A549 (cell line): ENCODE measurements around the gene ZNF646. TPM values are rescaled to one million over a fixed set of nuclear protein-coding genes. Genes with fewer than 3 reads are reported as not detected.

ENCODE experiments used
- ATAC-seq, 2 experiments: fragments of 200-7000 bp in 1 of 2; fragments of >200 bp in 1 of 2; cut with Nextera tagmentation in 1 of 2; cut with Tn5 transposase in 1 of 2; 3 replicates each; pipeline versions ENCODE4 v1.8.0 to v1.9.1; 2018 to 2020; ENCODE audit warnings: mild to moderate bottlenecking in 1 of 2, moderate library complexity in 1 of 2
- CTCF ChIA-PET: fragments of 300-600 bp; sonication (Branson Sonifier 250); formaldehyde crosslinking; extraction: SDS; loops from one replicate; lab custom pipeline; 2021; ENCODE audit warnings: antibody characterized with exemption, inconsistent platforms; lab: Yijun Ruan, JAX
- POLR2A ChIA-PET: fragments of 350-600 bp; formaldehyde crosslinking; extraction: SDS; loops from one replicate; lab custom pipeline; 2021; ENCODE audit warnings: antibody characterized with exemption, inconsistent platforms; lab: Yijun Ruan, JAX
- DNase-seq, 2 experiments: peaks; one replicate each; pipeline versions ENCODE4 v3.0.0 to v3.0.0-alpha.2; 2011 to 2016; ENCODE audit warnings: low read depth in 1 of 2, low spot score in 1 of 2
- FAIRE-seq: peaks from 2 replicates; lab custom pipeline; 2011; peaks lifted over from hg19 to GRCh38; lab: Jason Lieb, UNC
- H3K27ac ChIP-seq, 2 experiments: fragments of >200 bp; sonication (Bioruptor Twin); formaldehyde crosslinking; 3 replicates each; pipeline ENCODE4 v1.5.1; 2016 to 2017
- H3K4me1 ChIP-seq: fragments of >200 bp; sonication (Bioruptor Twin); formaldehyde crosslinking; 3 replicates; pipeline ENCODE4 v1.6.1; 2016
- H3K4me2 ChIP-seq: fragments of >200 bp; sonication (Bioruptor Twin); formaldehyde crosslinking; 3 replicates; pipeline ENCODE4 v1.6.1; 2016
- H3K4me3 ChIP-seq: fragments of >200 bp; sonication (Bioruptor Twin); formaldehyde crosslinking; 3 replicates; pipeline ENCODE4 v1.5.1; 2016
- H3K9me3 ChIP-seq: fragments of >200 bp; sonication (Bioruptor Twin); formaldehyde crosslinking; 3 replicates; pipeline ENCODE4 v1.6.1; 2016
- BHLHE40 ChIP-seq: IDR thresholded peaks from 2 replicates; pipeline ENCODE4 v1.6.1; 2012; ENCODE audit warnings: low read depth, low read length, inconsistent platforms
- CEBPB ChIP-seq, 2 experiments: fragments of >200 bp in 1 of 2; sonication (Bioruptor Twin) in 1 of 2; formaldehyde crosslinking in 1 of 2; IDR thresholded peaks; 2 replicates each; pipeline ENCODE4 v1.6.1; 2012 to 2016
- ESRRA ChIP-seq: fragments of 150-350 bp; IDR thresholded peaks from 2 replicates; pipeline ENCODE4 v1.6.1; 2014; ENCODE audit warnings: mild to moderate bottlenecking, low read length, borderline replicate concordance
- FOSL2 ChIP-seq, 2 experiments: fragments of 450-650 bp in 1 of 2; fragments of >200 bp in 1 of 2; sonication (Bioruptor Twin) in 1 of 2; formaldehyde crosslinking; IDR thresholded peaks; 2 replicates each; pipeline versions ENCODE4 v1.5.0 to v1.6.1; 2016 to 2020; ENCODE audit warnings: mild to moderate bottlenecking in 1 of 2, moderate library complexity in 1 of 2
- GATA3 ChIP-seq: IDR thresholded peaks from 2 replicates; pipeline ENCODE4 v1.6.1; 2012; ENCODE audit warnings: borderline replicate concordance
- HES2 ChIP-seq: fragments of >200 bp; sonication (Bioruptor Twin); formaldehyde crosslinking; IDR thresholded peaks from 2 replicates; pipeline ENCODE4 v1.6.1; 2016
- JUN ChIP-seq, 2 experiments: fragments of >200 bp; sonication (Bioruptor Twin); formaldehyde crosslinking; IDR thresholded peaks; 2 replicates in 1 of 2; 3 replicates in 1 of 2; pipeline ENCODE4 v1.6.1; 2016 to 2017
- JUNB ChIP-seq: fragments of >200 bp; sonication (Bioruptor Twin); formaldehyde crosslinking; IDR thresholded peaks from 2 replicates; pipeline ENCODE4 v1.6.1; 2016
- MAFK ChIP-seq: fragments of 450-650 bp; IDR thresholded peaks from 2 replicates; pipeline ENCODE4 v1.6.1; 2014; ENCODE audit not compliant: partially characterized antibody
- MAZ ChIP-seq: fragments of 150-350 bp; IDR thresholded peaks from 2 replicates; pipeline ENCODE4 v1.6.1; 2014; ENCODE audit warnings: antibody characterized with exemption, low read depth, low read length, borderline replicate concordance
- POLR2AphosphoS2 ChIP-seq: conservative IDR thresholded peaks from 2 replicates; pipeline ENCODE4 v1.6.1; 2012; ENCODE audit warnings: low read length, improper control_type of control experiment, inconsistent platforms
- RFX5 ChIP-seq: fragments of 450-650 bp; IDR thresholded peaks from 2 replicates; pipeline ENCODE4 v1.7.1; 2014; ENCODE audit warnings: antibody characterized with exemption, mild to moderate bottlenecking, moderate library complexity
- SMC3 ChIP-seq: fragments of >200 bp; sonication (Bioruptor Twin); formaldehyde crosslinking; IDR thresholded peaks from 3 replicates; pipeline ENCODE4 v1.6.1; 2018; ENCODE audit warnings: inconsistent platforms
- TFCP2L1 ChIP-seq: fragments of 250-450 bp; sonication (Bioruptor Pico); IDR thresholded peaks from 2 replicates; pipeline ENCODE4 v1.5.0; 2021; ENCODE audit warnings: mild to moderate bottlenecking
- ZC3H11A ChIP-seq: fragments of 450-650 bp; IDR thresholded peaks from 2 replicates; pipeline ENCODE4 v1.6.1; 2014; ENCODE audit warnings: antibody characterized with exemption, mild to moderate bottlenecking
- ZFP36 ChIP-seq: fragments of 450-650 bp; IDR thresholded peaks from 2 replicates; pipeline ENCODE4 v1.6.1; 2014; ENCODE audit warnings: borderline replicate concordance; ENCODE audit not compliant: partially characterized antibody
- ZNF302 ChIP-seq: fragments of 250-450 bp; sonication (Bioruptor Pico); IDR thresholded peaks from 2 replicates; pipeline ENCODE4 v1.9.0; 2021; ENCODE audit warnings: inconsistent platforms, mild to moderate bottlenecking, moderate library complexity
- WGBS: methylation state at CpG from one replicate; pipeline ENCODE4 v1.1.6; 2017; ENCODE audit errors: missing lambda C conversion rate; 5-methylcytosine and 5-hydroxymethylcytosine counted together
- polyA plus RNA-seq, 4 experiments: library from polyadenylated mRNA; depleted of rRNA in 3 of 4; stranded (reverse); fragments of >200 nt; fragmentation: RNase III in 1 of 4; extraction: RNeasy Plus Mini Kit Qiagen cat#74134 plus additional on column Dnase treatment in 1 of 4; gene quantifications; 2 replicates in 3 of 4; 3 replicates in 1 of 4; pipeline ENCODE4 v1.2.3, GENCODE V29; 2011 to 2017
- TF ChIP-seq, protein P1 (sequence below): IDR thresholded peaks from 2 replicates; pipeline ENCODE4 v1.6.1; 2012; ENCODE audit warnings: low read depth, borderline replicate concordance
- TF ChIP-seq, protein P2 (sequence below): IDR thresholded peaks from 2 replicates; pipeline ENCODE4 v1.6.1; 2012
- TF ChIP-seq, protein P3 (sequence below): fragments of 150-350 bp; IDR thresholded peaks from 2 replicates; pipeline ENCODE4 v1.6.1; 2014; ENCODE audit warnings: low read depth, mild to moderate bottlenecking, low read length
- TF ChIP-seq, protein P4 (sequence below): fragments of 450-650 bp; IDR thresholded peaks from 2 replicates; pipeline ENCODE4 v1.6.1; 2014; ENCODE audit warnings: antibody characterized with exemption

ZNF646 gene
- polyA plus RNA-seq, 2 of the 4 experiments (the other 2 are of a cell fraction): 3.0 to 8.2 TPM

DNA sequence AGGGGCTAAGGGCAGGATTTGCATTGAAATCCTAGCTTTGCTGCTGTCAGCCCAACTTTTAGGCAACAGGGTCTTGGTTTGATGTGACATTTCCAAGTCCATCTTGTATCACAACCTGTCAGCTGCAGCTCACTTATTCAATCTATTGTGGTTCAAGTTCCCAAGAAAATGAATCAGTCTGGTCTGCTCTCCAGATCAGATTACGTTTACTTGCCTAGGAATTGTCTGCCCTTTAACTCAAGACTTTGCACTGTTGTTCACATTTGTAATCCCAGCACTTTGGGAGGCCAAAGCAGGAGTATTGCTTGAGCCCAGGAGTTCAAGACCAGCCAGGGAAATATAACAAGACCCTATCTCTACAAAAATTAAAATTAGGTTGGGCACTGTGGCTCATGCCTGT, 30.9 kb upstream of the ZNF646 start (continued):
- TF ChIP-seq, protein P1, sequence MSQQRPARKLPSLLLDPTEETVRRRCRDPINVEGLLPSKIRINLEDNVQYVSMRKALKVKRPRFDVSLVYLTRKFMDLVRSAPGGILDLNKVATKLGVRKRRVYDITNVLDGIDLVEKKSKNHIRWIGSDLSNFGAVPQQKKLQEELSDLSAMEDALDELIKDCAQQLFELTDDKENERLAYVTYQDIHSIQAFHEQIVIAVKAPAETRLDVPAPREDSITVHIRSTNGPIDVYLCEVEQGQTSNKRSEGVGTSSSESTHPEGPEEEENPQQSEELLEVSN: no peak
- TF ChIP-seq ZC3H11A: no peak
- TF ChIP-seq SMC3: no peak
- no peak for TF ChIP-seq ZNF302 (CRISPR knock-in tag)

GRCh38 chr16:31043898-31044481, 30.2 kb upstream of the ZNF646 start:
- no peaks in the 10 kb centered on the region for H3K4me1 ChIP-seq
- no peak for FAIRE-seq
- ChIA-PET POLR2A (interaction anchor here (0.6 kb wide), 1 partner anchor 173 kb away, joined by 3 read pairs; no protein-coding TSS in a partner anchor), CTCF (interaction anchor here (0.7 to 4.7 kb wide), 3 partner anchors 59 to 396 kb away, joined by 3 to 22 read pairs (median 3); partner anchors contain the start of gene HSD3B7)
- H3K4me2 ChIP-seq: no peak overlapping the region
- no peak overlapping the region for H3K4me3 ChIP-seq
- no peak for DNase-seq
- no peak for ATAC-seq
- H3K9me3 ChIP-seq: no peaks in the 10 kb centered on the region
- H3K27ac ChIP-seq: no peak overlapping the region
- WGBS: 91% methylated on average over 4 of the region's 4 CpGs
- TF ChIP-seq FOSL2 (IDR thresholded peaks at IDR 0.05) (no peak), FOSL2 (CRISPR knock-in tag; IDR thresholded peaks at IDR 0.05) (no peak), ESRRA (no peak), RFX5 (no peak), TFCP2L1 (no peak), GATA3 (no peak), BHLHE40 (no peak), CEBPB (IDR thresholded peaks at IDR 0.05) (no peak)

DNA sequence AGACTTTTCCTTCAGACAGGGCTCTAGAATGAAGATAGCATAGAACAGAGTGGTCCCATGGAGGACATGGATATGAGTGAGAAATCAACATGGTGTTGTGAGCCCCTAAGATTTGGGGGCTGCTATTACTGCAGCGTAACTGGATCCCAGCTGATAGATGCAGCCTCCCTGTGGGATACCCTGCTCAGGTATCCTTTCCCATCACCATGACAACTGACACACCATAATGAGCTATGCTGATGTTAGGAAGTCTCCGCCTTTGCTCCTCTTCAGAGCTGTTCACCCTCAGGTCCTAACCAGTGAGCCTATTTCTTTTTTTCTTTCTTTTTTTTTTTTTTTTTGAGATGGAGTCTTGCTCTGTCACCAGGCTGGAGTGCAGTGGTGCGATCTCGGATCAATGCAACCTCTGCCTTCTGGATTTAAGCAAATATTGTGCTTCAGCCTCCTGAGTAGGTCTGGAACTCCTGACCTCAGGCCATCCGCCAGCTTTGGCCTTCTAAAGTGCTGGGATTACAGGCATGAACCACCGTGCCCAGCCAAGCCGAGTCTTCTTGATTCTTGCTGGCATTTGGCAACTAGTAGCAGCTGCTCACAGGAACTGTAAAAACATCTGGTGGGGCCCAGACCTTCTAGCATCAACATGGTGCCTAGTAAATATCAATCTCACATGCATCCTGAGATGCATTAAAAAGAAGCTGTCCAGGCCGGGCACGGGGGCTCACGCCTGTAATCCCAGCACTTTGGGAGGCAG, 23.8 kb upstream of the ZNF646 start:
- no peak for ATAC-seq
- TF ChIP-seq GATA3: no peak
- TF ChIP-seq MAZ: no peak
- no peak for TF ChIP-seq MAFK
- TF ChIP-seq JUN (IDR thresholded peaks at IDR 0.05): no peak
- no peak for TF ChIP-seq CEBPB (IDR thresholded peaks at IDR 0.05)
- TF ChIP-seq ZFP36: no peak
- no peak for TF ChIP-seq HES2
- WGBS: 92% methylated on average over 10 of the region's 10 CpGs
- Histone ChIP-seq H3K4me1 (peaks cover 18% of the 10 kb centered on the region), H3K4me2 (no peak overlapping the region), H3K27ac (peak overlapping the region in 1 of 2 experiments; percentile 88; a peak in 3 of 6 replicates), H3K9me3 (no peaks in the 10 kb centered on the region), H3K4me3 (no peak overlapping the region)
- no peak for DNase-seq
- no peak for FAIRE-seq
- ChIA-PET CTCF (interaction anchor here (0.8 to 2.2 kb wide), 8 partner anchors 10 to 96 kb away, joined by 3 to 13 read pairs (median 4); partner anchors contain the start of gene HSD3B7), POLR2A (interaction anchor here (1.0 kb wide), 2 partner anchors 9 to 24 kb away, joined by 3 read pairs; partner anchors contain the start of genes ZNF646 and ZNF668)

- peak; percentile 96 to 98 for ATAC-seq
- Histone ChIP-seq H3K4me1 (peaks cover 18% of the 10 kb centered on the region), H3K4me3 (no peak overlapping the region), H3K27ac (peak overlapping the region; percentile 82 to 88)
- peak; percentile 88 for FAIRE-seq
- CTCF ChIA-PET: interaction anchor here (1.2 to 2.2 kb wide), 4 partner anchors 14 to 90 kb away, joined by 5 to 6 read pairs (median 6); partner anchors contain the start of gene HSD3B7
- peak; percentile 90 for DNase-seq
- TF ChIP-seq POLR2AphosphoS2: no peak
- TF ChIP-seq FOSL2 (IDR thresholded peaks at IDR 0.05): peak; percentile 76
- peak; percentile 90 for TF ChIP-seq FOSL2 (CRISPR knock-in tag; IDR thresholded peaks at IDR 0.05)
- TF ChIP-seq, protein P2, sequence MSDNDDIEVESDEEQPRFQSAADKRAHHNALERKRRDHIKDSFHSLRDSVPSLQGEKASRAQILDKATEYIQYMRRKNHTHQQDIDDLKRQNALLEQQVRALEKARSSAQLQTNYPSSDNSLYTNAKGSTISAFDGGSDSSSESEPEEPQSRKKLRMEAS: peak; percentile 76; the same call in 1 of the 2 replicates
- TF ChIP-seq JUNB: peak; percentile 64
- peak; percentile 60 to 71; a peak in 3 of 5 replicates for TF ChIP-seq JUN (IDR thresholded peaks at IDR 0.05)
- TF ChIP-seq, protein P3, sequence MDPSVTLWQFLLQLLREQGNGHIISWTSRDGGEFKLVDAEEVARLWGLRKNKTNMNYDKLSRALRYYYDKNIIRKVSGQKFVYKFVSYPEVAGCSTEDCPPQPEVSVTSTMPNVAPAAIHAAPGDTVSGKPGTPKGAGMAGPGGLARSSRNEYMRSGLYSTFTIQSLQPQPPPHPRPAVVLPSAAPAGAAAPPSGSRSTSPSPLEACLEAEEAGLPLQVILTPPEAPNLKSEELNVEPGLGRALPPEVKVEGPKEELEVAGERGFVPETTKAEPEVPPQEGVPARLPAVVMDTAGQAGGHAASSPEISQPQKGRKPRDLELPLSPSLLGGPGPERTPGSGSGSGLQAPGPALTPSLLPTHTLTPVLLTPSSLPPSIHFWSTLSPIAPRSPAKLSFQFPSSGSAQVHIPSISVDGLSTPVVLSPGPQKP: no peak
- TF ChIP-seq, protein P4, sequence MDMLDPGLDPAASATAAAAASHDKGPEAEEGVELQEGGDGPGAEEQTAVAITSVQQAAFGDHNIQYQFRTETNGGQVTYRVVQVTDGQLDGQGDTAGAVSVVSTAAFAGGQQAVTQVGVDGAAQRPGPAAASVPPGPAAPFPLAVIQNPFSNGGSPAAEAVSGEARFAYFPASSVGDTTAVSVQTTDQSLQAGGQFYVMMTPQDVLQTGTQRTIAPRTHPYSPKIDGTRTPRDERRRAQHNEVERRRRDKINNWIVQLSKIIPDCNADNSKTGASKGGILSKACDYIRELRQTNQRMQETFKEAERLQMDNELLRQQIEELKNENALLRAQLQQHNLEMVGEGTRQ: peak; percentile 68
- TF ChIP-seq, protein P1: 0 out of 2 replicates have a peak, but pooled peaks have one; percentile 38
- TF ChIP-seq, all 56 proteins: peak for 6
- WGBS: 0% methylated on average over 2 of the region's 2 CpGs
- POLR2A ChIA-PET: interaction anchor here (0.6 to 1.6 kb wide), 3 partner anchors 13 to 69 kb away, joined by 3 to 13 read pairs (median 6); partner anchors contain the start of genes ZNF646 and ZNF668
- H3K4me2 ChIP-seq: peak overlapping the region; percentile 71
- H3K9me3 ChIP-seq: no peaks in the 10 kb centered on the region
Measured at GRCh38 chr16:31052114-31052513, 22.1 kb upstream of the ZNF646 start.
